GM18519 (cell line): ENCODE data around the gene DNAJC24.

Experiments used
- ATAC-seq: cut with Tn5 transposase; IDR thresholded peaks from one replicate; pipeline ENCODE4 v1.9.1; 2021; ENCODE audit warnings: mild to moderate bottlenecking, moderate library complexity; ENCODE audit not compliant: unreplicated experiment, low FRiP score

DNAJC24 gene

GRCh38 chr11:31412946-31413345 is 43.3 kb downstream of the DNAJC24 start:
- no peak for ATAC-seq

- no peak for ATAC-seq
These were observed 44.7 kb downstream of the DNAJC24 start for GRCh38 chr11:31414338-31414737.

GRCh38 chr11:31415435-31415834 is 45.8 kb downstream of the DNAJC24 start:
- ATAC-seq, result no peak

- no peak for ATAC-seq
These were observed 47.7 kb downstream of the DNAJC24 start for GRCh38 chr11:31417357-31417756.

GRCh38 chr11:31417816-31418215 is 48.2 kb downstream of the DNAJC24 start:
- ATAC-seq, result no peak

- no peak for ATAC-seq
These were observed 49.5 kb downstream of the DNAJC24 start for GRCh38 chr11:31419138-31419537.

GRCh38 chr11:31419669-31420068 is 50.0 kb downstream of the DNAJC24 start:
- no peak for ATAC-seq

GRCh38 chr11:31421820-31422219 is 52.2 kb downstream of the DNAJC24 start:
- ATAC-seq, result no peak

GRCh38 chr11:31422703-31423102 is 53.0 kb downstream of the DNAJC24 start:
- no peak for ATAC-seq

- no peak for ATAC-seq
These were observed 55.0 kb downstream of the DNAJC24 start for GRCh38 chr11:31424652-31425051.

GRCh38 chr11:31433851-31434250 is 64.2 kb downstream of the DNAJC24 start:
- ATAC-seq, result no peak

- no peak for ATAC-seq
These were observed 68.2 kb downstream of the DNAJC24 start for GRCh38 chr11:31437742-31438435.

- ATAC-seq, result no peak
These were observed 71.6 kb downstream of the DNAJC24 start for GRCh38 chr11:31441296-31441695.

- ATAC-seq, result no peak
These were observed 72.4 kb downstream of the DNAJC24 start for GRCh38 chr11:31442086-31442485.

- ATAC-seq, result no peak
These were observed 74.1 kb downstream of the DNAJC24 start for GRCh38 chr11:31443802-31444201.

- ATAC-seq, result no peak
These were observed 76.0 kb downstream of the DNAJC24 start for GRCh38 chr11:31445621-31446020.

GRCh38 chr11:31449040-31449439 is 79.4 kb downstream of the DNAJC24 start:
- ATAC-seq, result no peak

GRCh38 chr11:31450841-31451240 is 81.2 kb downstream of the DNAJC24 start:
- ATAC-seq, result no peak

- no peak for ATAC-seq
These were observed 85.5 kb downstream of the DNAJC24 start for GRCh38 chr11:31455177-31455576.

GRCh38 chr11:31464436-31464835 is 94.8 kb downstream of the DNAJC24 start:
- ATAC-seq, result no peak

- ATAC-seq, result no peak
These were observed 104.4 kb downstream of the DNAJC24 start for GRCh38 chr11:31474083-31474482.

GRCh38 chr11:31477528-31478222 is 108.0 kb downstream of the DNAJC24 start:
- no peak for ATAC-seq
